Mesenchymal stem cell (in vitro differentiated cells and primary cell): ENCODE measurements around the gene IL1F10.

Experiments used
- DNase-seq: peaks from one replicate; pipeline ENCODE4 v3.0.0-alpha.2; 2013
- H2AFZ ChIP-seq: one replicate; pipeline ENCODE4 v1.6.1; 2013; ENCODE audit warnings: low read depth, mild to moderate bottlenecking, control low read depth, inconsistent platforms, low read length, moderate library complexity
- H2AK5ac ChIP-seq: 2 replicates; pipeline ENCODE4 v1.6.1; 2013; ENCODE audit warnings: low read length, moderate library complexity, mild to moderate bottlenecking, inconsistent platforms; ENCODE audit not compliant: severe bottlenecking
- H2BK120ac ChIP-seq: one replicate; pipeline ENCODE4 v1.6.1; 2013; ENCODE audit warnings: low read depth, mild to moderate bottlenecking, inconsistent platforms, low read length, moderate library complexity
- H2BK12ac ChIP-seq, 2 experiments: one replicate each; pipeline ENCODE4 v1.6.1; 2013; ENCODE audit warnings: inconsistent platforms in 2 of 2, low read length in 2 of 2, mild to moderate bottlenecking in 2 of 2, moderate library complexity in 2 of 2, control low read depth in 1 of 2
- H2BK15ac ChIP-seq: one replicate; pipeline ENCODE4 v1.6.1; 2013; ENCODE audit warnings: mild to moderate bottlenecking, low read depth, inconsistent platforms; ENCODE audit not compliant: poor library complexity, severe bottlenecking
- H2BK5ac ChIP-seq: 2 replicates; pipeline ENCODE4 v1.6.1; 2013; ENCODE audit warnings: low read depth, mild to moderate bottlenecking, low read length, control low read depth, inconsistent platforms; ENCODE audit not compliant: poor library complexity, severe bottlenecking
- H3K14ac ChIP-seq, 2 experiments: one replicate each; pipeline ENCODE4 v1.6.1; 2013; ENCODE audit warnings: inconsistent platforms in 2 of 2, low read length in 2 of 2, control low read depth in 1 of 2, mild to moderate bottlenecking in 1 of 2, moderate library complexity in 1 of 2
- H3K18ac ChIP-seq, 2 experiments: one replicate each; pipeline ENCODE4 v1.6.1; 2013; ENCODE audit warnings: inconsistent platforms in 2 of 2, low read length in 2 of 2, control low read depth in 1 of 2, low read depth in 1 of 2, mild to moderate bottlenecking in 1 of 2
- H3K23ac ChIP-seq, 2 experiments: one replicate each; pipeline ENCODE4 v1.6.1; 2013; ENCODE audit warnings: inconsistent platforms in 2 of 2, low read length in 2 of 2, mild to moderate bottlenecking in 2 of 2, moderate library complexity in 2 of 2, control low read depth in 1 of 2
- H3K27ac ChIP-seq: 2 replicates; pipeline ENCODE4 v1.5.1; 2013; ENCODE audit warnings: mild to moderate bottlenecking, moderate library complexity, low read length, control low read depth, inconsistent platforms; ENCODE audit not compliant: poor library complexity, severe bottlenecking
- H3K27me3 ChIP-seq, 2 experiments: 2 replicates each; pipeline versions ENCODE4 v1.6.1 to v1.7.0; 2013; ENCODE audit warnings: low read length in 2 of 2, mild to moderate bottlenecking in 2 of 2, moderate library complexity in 2 of 2, control low read depth in 1 of 2, inconsistent platforms in 1 of 2; ENCODE audit not compliant: control insufficient read depth in 1 of 2, insufficient read depth in 1 of 2
- H3K36me3 ChIP-seq, 2 experiments: 2 replicates each; pipeline versions ENCODE4 v1.6.1 to v1.7.0; 2013; ENCODE audit warnings: low read length in 2 of 2, control low read depth in 1 of 2, inconsistent platforms in 1 of 2, low read depth in 1 of 2, mild to moderate bottlenecking in 1 of 2; ENCODE audit not compliant: insufficient read depth in 2 of 2, control insufficient read depth in 1 of 2
- H3K4ac ChIP-seq, 2 experiments: one replicate each; pipeline ENCODE4 v1.6.1; 2013; ENCODE audit warnings: inconsistent platforms in 2 of 2, low read length in 2 of 2, mild to moderate bottlenecking in 2 of 2, moderate library complexity in 2 of 2, control low read depth in 1 of 2, low read depth in 1 of 2
- H3K4me1 ChIP-seq: 2 replicates; pipeline ENCODE4 v1.6.1; 2013; ENCODE audit warnings: low read depth, low read length, control low read depth; ENCODE audit not compliant: control insufficient read depth, insufficient read depth
- H3K4me2 ChIP-seq: 2 replicates; pipeline ENCODE4 v1.6.1; 2013; ENCODE audit warnings: low read length, mild to moderate bottlenecking, inconsistent platforms; ENCODE audit not compliant: poor library complexity, severe bottlenecking
- H3K4me3 ChIP-seq, 2 experiments: 2 replicates each; pipeline versions ENCODE4 v1.5.1 to v1.7.0; 2013; ENCODE audit warnings: low read length in 2 of 2, mild to moderate bottlenecking in 2 of 2, control low read depth in 1 of 2, low read depth in 1 of 2; ENCODE audit not compliant: insufficient read depth in 1 of 2
- H3K79me1 ChIP-seq: replicated peaks from 2 replicates; pipeline ENCODE4 v1.6.1; 2013; ENCODE audit warnings: mild to moderate bottlenecking, control low read depth, low read length, inconsistent platforms; ENCODE audit not compliant: poor library complexity, severe bottlenecking
- H3K9ac ChIP-seq: 2 replicates; pipeline ENCODE4 v1.7.0; 2013; ENCODE audit warnings: mild to moderate bottlenecking, low read length, moderate library complexity
- H3K9me3 ChIP-seq: 2 replicates; pipeline ENCODE4 v1.7.0; 2013; ENCODE audit warnings: mild to moderate bottlenecking, low read length; ENCODE audit not compliant: control insufficient read depth
- H4K8ac ChIP-seq: one replicate; pipeline ENCODE4 v1.6.1; 2013; ENCODE audit warnings: inconsistent platforms, mild to moderate bottlenecking, low read length, moderate library complexity
- H4K91ac ChIP-seq: one replicate; pipeline ENCODE4 v1.6.1; 2013; ENCODE audit warnings: mild to moderate bottlenecking, low read length, inconsistent platforms
- WGBS: methylation state at CpG from one replicate; pipeline ENCODE4 v1.1.7; 2013; ENCODE audit warnings: mixed read lengths; 5-methylcytosine and 5-hydroxymethylcytosine counted together

IL1F10 gene

GRCh38 chr2:113064898-113065297 lies 2.9 kb upstream of the IL1F10 start:
- no peak overlapping the region for H4K8ac ChIP-seq
- no peak overlapping the region for H3K4me2 ChIP-seq
- H3K4ac ChIP-seq = no peak overlapping the region
- peaks cover 22 to 23% of the 10 kb centered on the region in 2 experiments for H3K27me3 ChIP-seq
- no peak overlapping the region for H2BK120ac ChIP-seq
- no peak overlapping the region for H3K4me3 ChIP-seq
- no peak overlapping the region for H2BK5ac ChIP-seq
- H2BK15ac ChIP-seq = no peak overlapping the region
- no peak overlapping the region for H3K23ac ChIP-seq
- no peak overlapping the region for H3K14ac ChIP-seq
- H3K9me3 ChIP-seq = peaks cover 6% of the 10 kb centered on the region
- no peaks in the 10 kb centered on the region for H3K79me1 ChIP-seq
- H3K9ac ChIP-seq = no peak overlapping the region
- no peak overlapping the region for H3K18ac ChIP-seq
- no peak overlapping the region for H4K91ac ChIP-seq
- no peak overlapping the region for H2BK12ac ChIP-seq
- WGBS = 63% methylated on average over 1 of the region's 1 CpG
- H2AK5ac ChIP-seq = no peak overlapping the region
- no peak overlapping the region for H2AFZ ChIP-seq
- DNase-seq = no peak
- H3K36me3 ChIP-seq = no peaks in the 10 kb centered on the region
- H3K27ac ChIP-seq = no peak overlapping the region
- H3K4me1 ChIP-seq = no peaks in the 10 kb centered on the region

DNA sequence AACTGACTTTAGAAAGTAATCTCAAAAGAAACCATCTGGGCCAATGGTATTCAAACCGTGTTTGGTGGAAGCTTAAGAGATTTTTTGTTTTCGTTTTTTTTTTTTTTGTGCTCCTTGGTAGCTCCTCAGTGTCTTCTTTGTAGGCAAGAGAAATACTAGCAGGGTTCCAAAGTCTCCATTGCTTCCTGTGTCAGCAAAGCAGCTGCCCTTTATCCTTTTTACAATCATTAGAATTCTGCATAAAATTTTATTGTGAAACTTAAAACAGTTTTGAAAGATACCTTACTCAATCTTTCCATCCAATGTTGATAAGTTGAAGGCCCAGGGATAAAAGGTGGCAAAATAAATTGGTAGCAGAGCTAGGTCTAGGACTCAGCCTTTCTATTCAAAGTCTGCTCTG lies 479 bp downstream of the IL1F10 start:
- H3K4me2 ChIP-seq = no peak overlapping the region
- no peak overlapping the region for H3K18ac ChIP-seq
- 80% methylated on average over 1 of the region's 2 CpGs for WGBS
- H3K4me3 ChIP-seq = no peak overlapping the region
- H3K4me1 ChIP-seq = peaks cover 4% of the 10 kb centered on the region
- H3K27ac ChIP-seq = no peak overlapping the region
- peaks cover 6% of the 10 kb centered on the region for H3K9me3 ChIP-seq
- no peak overlapping the region for H2BK5ac ChIP-seq
- H2AK5ac ChIP-seq = no peak overlapping the region
- no peak overlapping the region for H3K4ac ChIP-seq
- H3K9ac ChIP-seq = no peak overlapping the region
- H3K23ac ChIP-seq = no peak overlapping the region
- H3K79me1 ChIP-seq = no peaks in the 10 kb centered on the region
- no peak overlapping the region for H2BK15ac ChIP-seq
- peaks cover 13 to 18% of the 10 kb centered on the region in 2 experiments for H3K27me3 ChIP-seq
- H2AFZ ChIP-seq = no peak overlapping the region
- no peak overlapping the region for H2BK12ac ChIP-seq
- no peak overlapping the region for H2BK120ac ChIP-seq
- no peak overlapping the region for H4K91ac ChIP-seq
- H3K14ac ChIP-seq = no peak overlapping the region
- H3K36me3 ChIP-seq = no peaks in the 10 kb centered on the region
- DNase-seq = no peak
- no peak overlapping the region for H4K8ac ChIP-seq

GRCh38 chr2:113068706-113069485 lies 1.1 kb downstream of the IL1F10 start:
- Histone ChIP-seq H3K4ac (no peak overlapping the region), H3K9me3 (peaks cover 6% of the 10 kb centered on the region), H3K23ac (no peak overlapping the region), H2BK12ac (no peak overlapping the region), H3K18ac (no peak overlapping the region), H4K8ac (no peak overlapping the region), H3K36me3 (no peaks in the 10 kb centered on the region), H2BK5ac (no peak overlapping the region), H2BK120ac (no peak overlapping the region), H3K4me3 (no peak overlapping the region), H2AFZ (no peak overlapping the region), H2AK5ac (no peak overlapping the region), H2BK15ac (no peak overlapping the region), H3K4me2 (no peak overlapping the region), H3K27ac (no peak overlapping the region), H4K91ac (no peak overlapping the region), H3K79me1 (no peaks in the 10 kb centered on the region), H3K14ac (no peak overlapping the region), H3K9ac (no peak overlapping the region), H3K4me1 (peaks cover 4% of the 10 kb centered on the region), H3K27me3 (peaks cover 13 to 15% of the 10 kb centered on the region in 2 experiments)
- no peak for DNase-seq
- 10% methylated on average over 3 of the region's 5 CpGs for WGBS

- peaks cover 20% of the 10 kb centered on the region in 2 experiments for H3K27me3 ChIP-seq
- H3K9me3 ChIP-seq = peaks cover 4% of the 10 kb centered on the region
- H2BK12ac ChIP-seq = no peak overlapping the region
- no peak overlapping the region for H3K18ac ChIP-seq
- H3K4me3 ChIP-seq = no peak overlapping the region
- no peak overlapping the region for H3K27ac ChIP-seq
- no peak overlapping the region for H3K4me2 ChIP-seq
- no peak overlapping the region for H2AFZ ChIP-seq
- no peak overlapping the region for H4K8ac ChIP-seq
- no peak for DNase-seq
- no peak overlapping the region for H3K9ac ChIP-seq
- H2BK5ac ChIP-seq = no peak overlapping the region
- peaks cover 4% of the 10 kb centered on the region for H3K4me1 ChIP-seq
- no peaks in the 10 kb centered on the region for H3K79me1 ChIP-seq
- H4K91ac ChIP-seq = no peak overlapping the region
- no peak overlapping the region for H2BK120ac ChIP-seq
- no peaks in the 10 kb centered on the region for H3K36me3 ChIP-seq
- 83% methylated on average over 3 of the region's 4 CpGs for WGBS
- H2BK15ac ChIP-seq = no peak overlapping the region
- H2AK5ac ChIP-seq = no peak overlapping the region
- H3K4ac ChIP-seq = no peak overlapping the region
- H3K23ac ChIP-seq = no peak overlapping the region
- H3K14ac ChIP-seq = no peak overlapping the region
Measured at GRCh38 chr2:113069676-113070605, 2.2 kb downstream of the IL1F10 start.
